K562 (cell line): ENCODE data around the gene DTX3. TPM values are rescaled to one million over a fixed set of nuclear protein-coding genes. Genes with fewer than 3 reads are reported as not detected.

Source experiments
- ARHGAP35 ChIP-seq: fragments of 450-650 bp; IDR thresholded peaks from 2 replicates; pipeline ENCODE4 v1.6.1; 2018; ENCODE audit not compliant: partially characterized antibody
- BRCA1 ChIP-seq, 2 experiments: fragments of 450-650 bp in 1 of 2; sonication (generic) in 1 of 2; formaldehyde crosslinking in 1 of 2; IDR thresholded peaks; 2 replicates each; pipeline versions ENCODE4 v1.5.0 to v1.6.1; 2017 to 2020; ENCODE audit warnings: mild to moderate bottlenecking in 1 of 2, missing genetic modification reagents in 1 of 2
- CBFA2T3 ChIP-seq: fragments of 450-650 bp; IDR thresholded peaks from 2 replicates; pipeline ENCODE4 v1.6.1; 2017
- CREB1 ChIP-seq, 2 experiments: sonication (generic) in 1 of 2; formaldehyde crosslinking in 1 of 2; IDR thresholded peaks; 2 replicates each; pipeline versions ENCODE4 v1.6.1 to v1.8.0; 2012 to 2022; ENCODE audit warnings: inconsistent platforms in 1 of 2, mild to moderate bottlenecking in 1 of 2, missing genetic modification reagents in 1 of 2, moderate library complexity in 1 of 2
- FOXJ3 ChIP-seq: sonication (generic); formaldehyde crosslinking; IDR thresholded peaks from 2 replicates; pipeline ENCODE4 v1.4.0; 2020; ENCODE audit warnings: mild to moderate bottlenecking, missing genetic modification reagents
- GTF2A2 ChIP-seq: IDR thresholded peaks from 2 replicates; pipeline ENCODE4 v1.6.1; 2016; ENCODE audit warnings: mild to moderate bottlenecking, missing genetic modification characterization, missing compliant biosample characterization
- HDAC3 ChIP-seq: fragments of 450-650 bp; IDR thresholded peaks from 2 replicates; pipeline ENCODE4 v1.6.1; 2018; ENCODE audit warnings: borderline replicate concordance, mild to moderate bottlenecking, moderate library complexity; ENCODE audit not compliant: partially characterized antibody
- HNRNPK ChIP-seq: fragments of 200-400 bp; formaldehyde crosslinking; IDR thresholded peaks from one replicate; pipeline ENCODE4 v1.6.1; 2018; ENCODE audit warnings: mild to moderate bottlenecking, low read depth, low read length; ENCODE audit not compliant: poor library complexity, severe bottlenecking
- HSF4 ChIP-seq: fragments of 250-450 bp; sonication (Bioruptor Pico); IDR thresholded peaks from 2 replicates; pipeline ENCODE4 v2.1.2; 2022; ENCODE audit warnings: mild to moderate bottlenecking, moderate library complexity, borderline replicate concordance
- KDM2B ChIP-seq: fragments of 250-450 bp; sonication (Bioruptor Pico); IDR thresholded peaks from 2 replicates; pipeline ENCODE4 v1.8.0; 2021; ENCODE audit warnings: mild to moderate bottlenecking, moderate library complexity
- KLF16 ChIP-seq: IDR thresholded peaks from 2 replicates; pipeline ENCODE4 v1.6.1; 2016; ENCODE audit warnings: antibody characterized with exemption
- MYC ChIP-seq, 2 experiments: fragments of 250-450 bp in 1 of 2; sonication (Bioruptor Pico) in 1 of 2; IDR thresholded peaks; 2 replicates each; pipeline versions ENCODE4 v1.5.1 to v1.6.1; 2012 to 2021; ENCODE audit warnings: low read depth in 2 of 2, borderline replicate concordance in 1 of 2, improper control_type of control experiment in 1 of 2, low read length in 1 of 2, mild to moderate bottlenecking in 1 of 2, moderate library complexity in 1 of 2
- NFRKB ChIP-seq: fragments of 450-650 bp; IDR thresholded peaks from 2 replicates; pipeline ENCODE4 v1.6.1; 2016; ENCODE audit warnings: low read depth
- NR4A1 ChIP-seq, 2 experiments: fragments of 250-450 bp in 1 of 2; fragments of 450-650 bp in 1 of 2; sonication (Bioruptor Pico) in 1 of 2; IDR thresholded peaks; 2 replicates each; pipeline versions ENCODE4 v1.4.0 to v1.6.1; 2016 to 2020; ENCODE audit warnings: mild to moderate bottlenecking in 2 of 2, missing compliant biosample characterization in 1 of 2, missing genetic modification characterization in 1 of 2, moderate library complexity in 1 of 2
- SAFB2 ChIP-seq: fragments of 200-400 bp; formaldehyde crosslinking; IDR thresholded peaks from 2 replicates; pipeline ENCODE4 v1.6.1; 2018; ENCODE audit warnings: borderline replicate concordance, low read length, low read depth, moderate library complexity; ENCODE audit not compliant: severe bottlenecking
- SIN3B ChIP-seq: fragments of 450-650 bp; IDR thresholded peaks from 2 replicates; pipeline ENCODE4 v1.6.1; 2017; ENCODE audit warnings: low read depth, mild to moderate bottlenecking, moderate library complexity
- TEAD1 ChIP-seq, 2 experiments: fragments of 450-650 bp in 1 of 2; sonication (generic) in 1 of 2; formaldehyde crosslinking; IDR thresholded peaks; 2 replicates each; pipeline versions ENCODE4 v1.4.0 to v1.8.0; 2020 to 2022; ENCODE audit warnings: mild to moderate bottlenecking in 2 of 2, missing genetic modification reagents in 1 of 2
- ZNF592 ChIP-seq: fragments of 450-650 bp; IDR thresholded peaks from 2 replicates; pipeline ENCODE4 v1.6.1; 2017; ENCODE audit warnings: antibody characterized with exemption, mild to moderate bottlenecking
- polyA plus RNA-seq, 8 experiments: library from polyadenylated mRNA; depleted of rRNA in 4 of 8; stranded (reverse) in 5 of 8; unstranded in 3 of 8; fragments of >200 nt; fragmentation: Nextera tagmentation in 2 of 8; fragmentation: Illumina TruSeq in 1 of 8; extraction: Ambion mirVana in 2 of 8; extraction: Trizol in 1 of 8; gene quantifications; 2 replicates each; pipeline versions ENCODE4 v1.2.1 to v1.2.3, GENCODE V29; 2011 to 2014; ENCODE audit warnings: inconsistent platforms in 1 of 8, missing spikeins in 1 of 8
- total RNA-seq, 7 experiments: library from RNA; depleted of rRNA in 6 of 7; stranded (reverse); fragments of >200 nt in 6 of 7; fragmentation: Illumina TruSeq in 2 of 7; extraction: Trizol in 2 of 7; gene quantifications; 2 replicates each; pipeline versions ENCODE4 v1.2.1 to v1.2.3, GENCODE V29; 2011 to 2021; ENCODE audit warnings: low replicate concordance in 1 of 7
- TF ChIP-seq, protein P1 (sequence below), 2 experiments: fragments of 450-650 bp; IDR thresholded peaks; 2 replicates each; pipeline ENCODE4 v1.6.1; 2016
- TF ChIP-seq, protein P2 (sequence below), 2 experiments: fragments of 250-450 bp in 1 of 2; fragments of 450-650 bp in 1 of 2; sonication (Bioruptor Pico) in 1 of 2; IDR thresholded peaks; 2 replicates each; pipeline versions ENCODE4 v1.6.1 to v1.8.0; 2016 to 2021; ENCODE audit warnings: mild to moderate bottlenecking in 2 of 2, moderate library complexity in 2 of 2, missing compliant biosample characterization in 1 of 2, missing genetic modification characterization in 1 of 2

Gene DTX3
- total and polyA plus RNA-seq, 9 of the 15 experiments (the other 6 are each of a cell fraction or from before 2014, with no cell fraction given): 0.03 to 0.09 (median 0.06) TPM; not detected in 6

GRCh38 chr12:57611108-57611826 lies 6.6 kb downstream of the DTX3 start, which contains the start of gene ARHGEF25 (continued):
- TF ChIP-seq ZNF592 (0 out of 2 replicates have a peak, but pooled peaks have one; percentile 59), NR4A1 (CRISPR knock-in tag; IDR thresholded peaks at IDR 0.05) (no peak), NR4A1 (tag; IDR thresholded peaks at IDR 0.05) (no peak), CBFA2T3 (peak; percentile 15; the same call in 1 of the 2 replicates), KLF16 (no peak), SAFB2 (no peak), HNRNPK (peak; percentile 76), HDAC3 (no peak), HSF4 (CRISPR knock-in tag) (no peak), BRCA1 (IDR thresholded peaks at IDR 0.05) (no peak), BRCA1 (CRISPR knock-in tag; IDR thresholded peaks at IDR 0.05) (no peak), NFRKB (no peak), GTF2A2 (no peak), ARHGAP35 (no peak), FOXJ3 (no peak), MYC (IDR thresholded peaks at IDR 0.05; ENCODE audit: low read depth, low read length) (peak; percentile 73), MYC (CRISPR knock-in tag; IDR thresholded peaks at IDR 0.05; ENCODE audit: borderline replicate concordance, low read depth) (no peak), SIN3B (no peak), TEAD1 (CRISPR knock-in tag; IDR thresholded peaks at IDR 0.05) (peak in 1 of 2 experiments; percentile 57; a peak in 1 of 4 replicates), KDM2B (CRISPR knock-in tag) (no peak), CREB1 (IDR thresholded peaks at IDR 0.05) (no peak), CREB1 (CRISPR knock-in tag; IDR thresholded peaks at IDR 0.05) (no peak)
- TF ChIP-seq, protein P1, sequence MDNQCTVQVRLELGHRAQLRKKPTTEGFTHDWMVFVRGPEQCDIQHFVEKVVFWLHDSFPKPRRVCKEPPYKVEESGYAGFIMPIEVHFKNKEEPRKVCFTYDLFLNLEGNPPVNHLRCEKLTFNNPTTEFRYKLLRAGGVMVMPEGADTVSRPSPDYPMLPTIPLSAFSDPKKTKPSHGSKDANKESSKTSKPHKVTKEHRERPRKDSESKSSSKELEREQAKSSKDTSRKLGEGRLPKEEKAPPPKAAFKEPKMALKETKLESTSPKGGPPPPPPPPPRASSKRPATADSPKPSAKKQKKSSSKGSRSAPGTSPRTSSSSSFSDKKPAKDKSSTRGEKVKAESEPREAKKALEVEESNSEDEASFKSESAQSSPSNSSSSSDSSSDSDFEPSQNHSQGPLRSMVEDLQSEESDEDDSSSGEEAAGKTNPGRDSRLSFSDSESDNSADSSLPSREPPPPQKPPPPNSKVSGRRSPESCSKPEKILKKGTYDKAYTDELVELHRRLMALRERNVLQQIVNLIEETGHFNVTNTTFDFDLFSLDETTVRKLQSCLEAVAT (IDR thresholded peaks at IDR 0.05): no peak
- TF ChIP-seq, protein P2, sequence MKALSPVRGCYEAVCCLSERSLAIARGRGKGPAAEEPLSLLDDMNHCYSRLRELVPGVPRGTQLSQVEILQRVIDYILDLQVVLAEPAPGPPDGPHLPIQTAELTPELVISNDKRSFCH (CRISPR knock-in tag; IDR thresholded peaks at IDR 0.05): no peak
- TF ChIP-seq, protein P2 (tag; IDR thresholded peaks at IDR 0.05): no peak
